PC-3 (cell line): ENCODE data around the gene PGF. TPM values are rescaled to one million over a fixed set of nuclear protein-coding genes. Genes with fewer than 3 reads are reported as not detected.

Source experiments
- ATAC-seq: fragments of 200-7000 bp; cut with Tn5 transposase; 2 replicates; pipeline ENCODE4 v1.9.1; 2020; ENCODE audit warnings: mild to moderate bottlenecking, moderate library complexity
- BruUV-seq: library from RNA; stranded (reverse); fragments of 400-500 nt; replicated peaks from 2 replicates; lab custom pipeline; 2021; lab: Mats Ljungman, UMichigan
- CTCF ChIA-PET: fragments of 300-600 bp; sonication (Branson Sonifier 250); formaldehyde crosslinking; loops from one replicate; lab custom pipeline; 2022; ENCODE audit warnings: antibody characterized with exemption; lab: Charles Lee
- POLR2A ChIA-PET: fragments of 300-600 bp; sonication (Branson Sonifier 250); formaldehyde crosslinking; loops from one replicate; lab custom pipeline; 2022; ENCODE audit warnings: antibody characterized with exemption; ENCODE audit not compliant: unreplicated experiment; lab: Charles Lee
- DNase-seq: peaks from one replicate; pipeline ENCODE4 v3.0.0-alpha.2; 2015
- H2AFZ ChIP-seq: fragments of 300-600 bp; sonication (generic); 2 replicates; pipeline ENCODE4 v1.6.0; 2016; ENCODE audit warnings: antibody characterized with exemption, low read length
- H3F3A ChIP-seq: fragments of 300-600 bp; sonication (generic); one replicate; pipeline ENCODE4 v1.6.0; 2017; ENCODE audit warnings: antibody characterized with exemption, low read length, control low read depth, mild to moderate bottlenecking; ENCODE audit not compliant: unreplicated experiment
- H3K27ac ChIP-seq: fragments of 300-600 bp; sonication (generic); 2 replicates; pipeline ENCODE4 v1.5.1; 2016; ENCODE audit warnings: mild to moderate bottlenecking, low read length
- H3K27me3 ChIP-seq: fragments of 300-600 bp; sonication (generic); 2 replicates; pipeline ENCODE4 v1.6.1; 2016; ENCODE audit warnings: low read length, mixed read lengths
- H3K36me3 ChIP-seq: fragments of 300-600 bp; sonication (generic); 2 replicates; pipeline ENCODE4 v1.6.1; 2016; ENCODE audit warnings: low read depth, mixed run types, low read length, mixed read lengths
- H3K4me1 ChIP-seq: fragments of 300-600 bp; sonication (generic); 2 replicates; pipeline ENCODE4 v1.5.1; 2016; ENCODE audit warnings: low read length; ENCODE audit not compliant: insufficient read depth
- H3K4me2 ChIP-seq: fragments of 300-600 bp; sonication (generic); 2 replicates; pipeline ENCODE4 v1.6.0; 2016; ENCODE audit warnings: low read length
- H3K4me3 ChIP-seq: fragments of 300-600 bp; sonication (generic); 2 replicates; pipeline ENCODE4 v1.5.1; 2016; ENCODE audit warnings: mild to moderate bottlenecking, low read length, mixed read lengths
- H3K79me2 ChIP-seq: fragments of 300-600 bp; sonication (generic); 2 replicates; pipeline ENCODE4 v1.6.1; 2017; ENCODE audit warnings: low read length, mixed read lengths
- H3K9ac ChIP-seq: fragments of 300-600 bp; sonication (generic); 2 replicates; pipeline ENCODE4 v1.6.0; 2016; ENCODE audit warnings: mild to moderate bottlenecking, low read length
- H3K9me2 ChIP-seq: fragments of 300-600 bp; sonication (generic); replicated peaks from 2 replicates; pipeline ENCODE4 v1.6.1; 2016; ENCODE audit warnings: mixed run types, low read length, mixed read lengths
- H3K9me3 ChIP-seq: fragments of 300-600 bp; sonication (generic); 2 replicates; pipeline ENCODE4 v1.6.1; 2016; ENCODE audit warnings: low read length, mixed read lengths
- H4K20me1 ChIP-seq: fragments of 300-600 bp; sonication (generic); 2 replicates; pipeline ENCODE4 v1.6.1; 2016; ENCODE audit warnings: low read length, mixed read lengths
- CTCF ChIP-seq: fragments of 300-600 bp; sonication (generic); conservative IDR thresholded peaks from 2 replicates; pipeline ENCODE4 v1.5.1; 2017; ENCODE audit warnings: antibody characterized with exemption, low read depth, mild to moderate bottlenecking, low read length
- EZH2 ChIP-seq: fragments of 300-600 bp; sonication (generic); IDR thresholded peaks from one replicate; pipeline ENCODE4 v1.6.1; 2017; ENCODE audit warnings: antibody characterized with exemption, mild to moderate bottlenecking, low read length; ENCODE audit not compliant: unreplicated experiment
- EZH2phosphoT487 ChIP-seq: fragments of 300-600 bp; sonication (generic); IDR thresholded peaks from 2 replicates; pipeline ENCODE4 v1.6.1; 2018; ENCODE audit warnings: mild to moderate bottlenecking, antibody characterized with exemption, low read length, borderline replicate concordance
- intact Hi-C: fragments of 100-400 bp; cut with micrococcal nuclease; formaldehyde crosslinking; loops from 2 replicates; pipeline ENCODE4 v1.9.0; 2023
- total RNA-seq: library from RNA; depleted of rRNA; stranded (reverse); fragments of >200 nt; gene quantifications from 2 replicates; pipeline ENCODE4 v1.2.3, GENCODE V29; 2014

PGF gene
- total RNA-seq, 1 experiment from 2014 or later: 0.26 TPM

- intact Hi-C loops: no loop called here
- ChIA-PET POLR2A (no interaction called here), CTCF (no interaction called here)
- Histone ChIP-seq H3K4me2 (no peak overlapping the region), H3K79me2 (no peaks in the 10 kb centered on the region), H3K9ac (no peak overlapping the region), H4K20me1 (no peaks in the 10 kb centered on the region), H2AFZ (peak overlapping the region; percentile 9; the same call in 1 of the 2 replicates), H3K9me3 (no peaks in the 10 kb centered on the region), H3K27me3 (no peaks in the 10 kb centered on the region), H3K9me2 (no peaks in the 10 kb centered on the region), H3K4me3 (no peak overlapping the region), H3K36me3 (no peaks in the 10 kb centered on the region), H3K4me1 (peaks cover 54% of the 10 kb centered on the region), H3F3A (no peaks in the 10 kb centered on the region), H3K27ac (no peak overlapping the region)
- TF ChIP-seq EZH2phosphoT487: no peak
- no peak for TF ChIP-seq CTCF
- no peak for TF ChIP-seq EZH2
- DNase-seq: peak; percentile 43
- peak; percentile 39 for ATAC-seq
- BruUV-seq: no TSS peak
These were observed 25.5 kb upstream of the PGF start for GRCh38 chr14:74980731-74981461.

GRCh38 chr14:74980398-74980730 is 25.0 kb upstream of the PGF start:
- ChIA-PET POLR2A (no interaction called here), CTCF (no interaction called here)
- no peak overlapping the region for H3K27ac ChIP-seq
- no peak for ATAC-seq
- no peak for TF ChIP-seq CTCF
- TF ChIP-seq EZH2: no peak
- no peak for TF ChIP-seq EZH2phosphoT487
- no peak overlapping the region for H2AFZ ChIP-seq
- H3F3A ChIP-seq: no peaks in the 10 kb centered on the region
- no peaks in the 10 kb centered on the region for H3K9me3 ChIP-seq
- no peaks in the 10 kb centered on the region for H4K20me1 ChIP-seq
- intact Hi-C loops: no loop called here
- no peaks in the 10 kb centered on the region for H3K36me3 ChIP-seq
- H3K4me3 ChIP-seq: no peak overlapping the region
- H3K79me2 ChIP-seq: no peaks in the 10 kb centered on the region
- no peak overlapping the region for H3K4me2 ChIP-seq
- H3K27me3 ChIP-seq: no peaks in the 10 kb centered on the region
- H3K9me2 ChIP-seq: no peaks in the 10 kb centered on the region
- no peak for DNase-seq
- BruUV-seq: no TSS peak
- H3K4me1 ChIP-seq: peaks cover 54% of the 10 kb centered on the region
- H3K9ac ChIP-seq: no peak overlapping the region
